Mesenchymal stem cell (in vitro differentiated cells and primary cell): ENCODE measurements around the gene CEP20.

Experiments
- DNase-seq: peaks from one replicate; pipeline ENCODE4 v3.0.0-alpha.2; 2013
- H2AFZ ChIP-seq: one replicate; pipeline ENCODE4 v1.6.1; 2013; ENCODE audit warnings: low read depth, mild to moderate bottlenecking, control low read depth, inconsistent platforms, low read length, moderate library complexity
- H2AK5ac ChIP-seq: 2 replicates; pipeline ENCODE4 v1.6.1; 2013; ENCODE audit warnings: low read length, moderate library complexity, mild to moderate bottlenecking, inconsistent platforms; ENCODE audit not compliant: severe bottlenecking
- H2BK120ac ChIP-seq: one replicate; pipeline ENCODE4 v1.6.1; 2013; ENCODE audit warnings: low read depth, mild to moderate bottlenecking, inconsistent platforms, low read length, moderate library complexity
- H2BK12ac ChIP-seq, 2 experiments: one replicate each; pipeline ENCODE4 v1.6.1; 2013; ENCODE audit warnings: inconsistent platforms in 2 of 2, low read length in 2 of 2, mild to moderate bottlenecking in 2 of 2, moderate library complexity in 2 of 2, control low read depth in 1 of 2
- H2BK15ac ChIP-seq: one replicate; pipeline ENCODE4 v1.6.1; 2013; ENCODE audit warnings: mild to moderate bottlenecking, low read depth, inconsistent platforms; ENCODE audit not compliant: poor library complexity, severe bottlenecking
- H2BK5ac ChIP-seq: 2 replicates; pipeline ENCODE4 v1.6.1; 2013; ENCODE audit warnings: low read depth, mild to moderate bottlenecking, low read length, control low read depth, inconsistent platforms; ENCODE audit not compliant: poor library complexity, severe bottlenecking
- H3K14ac ChIP-seq, 2 experiments: one replicate each; pipeline ENCODE4 v1.6.1; 2013; ENCODE audit warnings: inconsistent platforms in 2 of 2, low read length in 2 of 2, control low read depth in 1 of 2, mild to moderate bottlenecking in 1 of 2, moderate library complexity in 1 of 2
- H3K18ac ChIP-seq, 2 experiments: one replicate each; pipeline ENCODE4 v1.6.1; 2013; ENCODE audit warnings: inconsistent platforms in 2 of 2, low read length in 2 of 2, control low read depth in 1 of 2, low read depth in 1 of 2, mild to moderate bottlenecking in 1 of 2
- H3K23ac ChIP-seq, 2 experiments: one replicate each; pipeline ENCODE4 v1.6.1; 2013; ENCODE audit warnings: inconsistent platforms in 2 of 2, low read length in 2 of 2, mild to moderate bottlenecking in 2 of 2, moderate library complexity in 2 of 2, control low read depth in 1 of 2
- H3K27ac ChIP-seq: 2 replicates; pipeline ENCODE4 v1.5.1; 2013; ENCODE audit warnings: mild to moderate bottlenecking, moderate library complexity, low read length, control low read depth, inconsistent platforms; ENCODE audit not compliant: poor library complexity, severe bottlenecking
- H3K27me3 ChIP-seq, 2 experiments: 2 replicates each; pipeline versions ENCODE4 v1.6.1 to v1.7.0; 2013; ENCODE audit warnings: low read length in 2 of 2, mild to moderate bottlenecking in 2 of 2, moderate library complexity in 2 of 2, control low read depth in 1 of 2, inconsistent platforms in 1 of 2; ENCODE audit not compliant: control insufficient read depth in 1 of 2, insufficient read depth in 1 of 2
- H3K36me3 ChIP-seq, 2 experiments: 2 replicates each; pipeline versions ENCODE4 v1.6.1 to v1.7.0; 2013; ENCODE audit warnings: low read length in 2 of 2, control low read depth in 1 of 2, inconsistent platforms in 1 of 2, low read depth in 1 of 2, mild to moderate bottlenecking in 1 of 2; ENCODE audit not compliant: insufficient read depth in 2 of 2, control insufficient read depth in 1 of 2
- H3K4ac ChIP-seq, 2 experiments: one replicate each; pipeline ENCODE4 v1.6.1; 2013; ENCODE audit warnings: inconsistent platforms in 2 of 2, low read length in 2 of 2, mild to moderate bottlenecking in 2 of 2, moderate library complexity in 2 of 2, control low read depth in 1 of 2, low read depth in 1 of 2
- H3K4me1 ChIP-seq: 2 replicates; pipeline ENCODE4 v1.6.1; 2013; ENCODE audit warnings: low read depth, low read length, control low read depth; ENCODE audit not compliant: control insufficient read depth, insufficient read depth
- H3K4me2 ChIP-seq: 2 replicates; pipeline ENCODE4 v1.6.1; 2013; ENCODE audit warnings: low read length, mild to moderate bottlenecking, inconsistent platforms; ENCODE audit not compliant: poor library complexity, severe bottlenecking
- H3K4me3 ChIP-seq, 2 experiments: 2 replicates each; pipeline versions ENCODE4 v1.5.1 to v1.7.0; 2013; ENCODE audit warnings: low read length in 2 of 2, mild to moderate bottlenecking in 2 of 2, control low read depth in 1 of 2, low read depth in 1 of 2; ENCODE audit not compliant: insufficient read depth in 1 of 2
- H3K79me1 ChIP-seq: replicated peaks from 2 replicates; pipeline ENCODE4 v1.6.1; 2013; ENCODE audit warnings: mild to moderate bottlenecking, control low read depth, low read length, inconsistent platforms; ENCODE audit not compliant: poor library complexity, severe bottlenecking
- H3K9ac ChIP-seq: 2 replicates; pipeline ENCODE4 v1.7.0; 2013; ENCODE audit warnings: mild to moderate bottlenecking, low read length, moderate library complexity
- H3K9me3 ChIP-seq: 2 replicates; pipeline ENCODE4 v1.7.0; 2013; ENCODE audit warnings: mild to moderate bottlenecking, low read length; ENCODE audit not compliant: control insufficient read depth
- H4K8ac ChIP-seq: one replicate; pipeline ENCODE4 v1.6.1; 2013; ENCODE audit warnings: inconsistent platforms, mild to moderate bottlenecking, low read length, moderate library complexity
- H4K91ac ChIP-seq: one replicate; pipeline ENCODE4 v1.6.1; 2013; ENCODE audit warnings: mild to moderate bottlenecking, low read length, inconsistent platforms
- WGBS: methylation state at CpG from one replicate; pipeline ENCODE4 v1.1.7; 2013; ENCODE audit warnings: mixed read lengths; 5-methylcytosine and 5-hydroxymethylcytosine counted together

Gene CEP20

GRCh38 chr16:15829460-15829859, 58.9 kb downstream of the CEP20 start:
- H4K8ac ChIP-seq, result no peak overlapping the region
- no peak overlapping the region for H2BK12ac ChIP-seq
- no peaks in the 10 kb centered on the region for H3K4me1 ChIP-seq
- H3K4me3 ChIP-seq, result no peak overlapping the region
- no peaks in the 10 kb centered on the region for H3K9me3 ChIP-seq
- H3K4me2 ChIP-seq, result no peak overlapping the region
- WGBS, result 60% methylated on average over 9 of the region's 9 CpGs
- H2BK15ac ChIP-seq, result no peak overlapping the region
- no peak overlapping the region for H3K9ac ChIP-seq
- no peak overlapping the region for H2AFZ ChIP-seq
- no peak overlapping the region for H4K91ac ChIP-seq
- no peak overlapping the region for H3K27ac ChIP-seq
- no peak overlapping the region for H2AK5ac ChIP-seq
- peaks cover 21 to 55% of the 10 kb centered on the region in 2 experiments for H3K27me3 ChIP-seq
- no peak overlapping the region for H2BK120ac ChIP-seq
- no peak overlapping the region for H3K23ac ChIP-seq
- H2BK5ac ChIP-seq, result no peak overlapping the region
- no peak overlapping the region for H3K4ac ChIP-seq
- H3K79me1 ChIP-seq, result no peaks in the 10 kb centered on the region
- H3K14ac ChIP-seq, result no peak overlapping the region
- no peaks in the 10 kb centered on the region for H3K36me3 ChIP-seq
- no peak overlapping the region for H3K18ac ChIP-seq
- DNase-seq, result no peak

GRCh38 chr16:15827709-15828343, 60.6 kb downstream of the CEP20 start:
- no peak overlapping the region for H3K18ac ChIP-seq
- no peak overlapping the region for H2AK5ac ChIP-seq
- no peak overlapping the region for H3K4ac ChIP-seq
- H3K36me3 ChIP-seq, result no peaks in the 10 kb centered on the region
- H3K14ac ChIP-seq, result no peak overlapping the region
- no peak overlapping the region for H2BK12ac ChIP-seq
- no peaks in the 10 kb centered on the region for H3K79me1 ChIP-seq
- no peak overlapping the region for H3K4me3 ChIP-seq
- no peak overlapping the region for H2BK120ac ChIP-seq
- H3K9ac ChIP-seq, result no peak overlapping the region
- peaks cover 27 to 64% of the 10 kb centered on the region in 2 experiments for H3K27me3 ChIP-seq
- H2AFZ ChIP-seq, result no peak overlapping the region
- H3K4me2 ChIP-seq, result no peak overlapping the region
- DNase-seq, result no peak
- no peak overlapping the region for H4K8ac ChIP-seq
- H3K23ac ChIP-seq, result no peak overlapping the region
- no peak overlapping the region for H2BK5ac ChIP-seq
- no peak overlapping the region for H2BK15ac ChIP-seq
- no peaks in the 10 kb centered on the region for H3K4me1 ChIP-seq
- WGBS, result 87% methylated on average over 10 of the region's 11 CpGs
- no peak overlapping the region for H4K91ac ChIP-seq
- H3K9me3 ChIP-seq, result no peaks in the 10 kb centered on the region
- H3K27ac ChIP-seq, result no peak overlapping the region

DNA sequence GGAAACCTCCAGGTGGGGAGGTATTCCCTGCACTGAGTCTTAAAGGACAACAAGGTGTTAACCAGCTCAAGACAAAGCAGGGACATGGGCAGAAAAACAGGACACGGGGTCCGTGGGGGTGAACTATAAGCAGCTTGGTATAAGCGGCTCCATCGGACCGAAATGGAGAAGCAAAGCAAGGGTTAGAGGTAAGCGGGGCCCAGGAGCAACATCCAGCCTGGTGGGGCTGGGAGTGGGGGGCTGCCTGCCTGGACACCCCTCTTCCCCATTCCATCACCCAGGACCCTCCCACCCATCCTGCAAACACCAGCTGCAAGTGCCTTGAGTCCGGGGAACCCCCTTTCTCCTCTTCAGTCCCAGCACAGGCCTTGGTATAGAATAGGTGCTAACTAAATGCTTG, 61.1 kb downstream of the CEP20 start:
- Histone ChIP-seq H3K4ac (no peak overlapping the region), H4K91ac (no peak overlapping the region), H2BK120ac (no peak overlapping the region), H2BK5ac (no peak overlapping the region), H3K18ac (no peak overlapping the region), H2BK15ac (no peak overlapping the region), H3K4me1 (no peaks in the 10 kb centered on the region), H3K79me1 (no peaks in the 10 kb centered on the region), H3K4me3 (no peak overlapping the region), H4K8ac (no peak overlapping the region), H3K14ac (no peak overlapping the region), H3K4me2 (no peak overlapping the region), H2AFZ (no peak overlapping the region), H2AK5ac (no peak overlapping the region), H3K36me3 (no peaks in the 10 kb centered on the region), H2BK12ac (no peak overlapping the region), H3K9me3 (no peaks in the 10 kb centered on the region), H3K27ac (no peak overlapping the region), H3K23ac (no peak overlapping the region), H3K27me3 (peaks cover 28 to 63% of the 10 kb centered on the region in 2 experiments), H3K9ac (no peak overlapping the region)
- 100% methylated on average over 4 of the region's 7 CpGs for WGBS
- DNase-seq, result no peak

DNA sequence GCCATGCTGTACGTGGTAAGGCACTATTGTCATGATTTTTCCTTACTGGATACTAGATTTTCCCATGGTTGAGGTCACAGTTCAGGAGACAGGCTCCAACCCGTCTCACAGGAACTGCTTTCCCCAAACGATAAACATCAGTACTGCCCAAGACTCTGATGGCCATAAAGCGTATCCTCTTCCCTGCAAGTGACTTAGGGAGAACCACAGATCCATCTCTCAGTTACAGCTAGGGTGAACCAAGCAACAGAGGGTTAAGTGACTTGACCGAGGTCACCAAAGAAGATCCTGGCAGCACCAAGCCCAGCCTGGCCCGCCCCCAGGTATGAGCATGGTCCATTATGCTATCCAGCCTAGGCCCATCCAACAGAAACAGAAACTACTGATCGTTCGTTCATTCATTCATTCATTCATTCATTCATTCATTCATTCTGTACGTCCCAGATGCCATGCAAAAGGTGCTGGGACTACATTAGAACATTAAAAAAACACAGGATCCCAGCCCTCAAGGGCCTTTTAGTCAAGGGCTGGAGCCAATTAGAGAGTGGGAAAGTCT, 62.6 kb downstream of the CEP20 start:
- H4K8ac ChIP-seq, result no peak overlapping the region
- peaks cover 24 to 57% of the 10 kb centered on the region in 2 experiments for H3K27me3 ChIP-seq
- H4K91ac ChIP-seq, result no peak overlapping the region
- H3K79me1 ChIP-seq, result no peaks in the 10 kb centered on the region
- H2AFZ ChIP-seq, result no peak overlapping the region
- H3K36me3 ChIP-seq, result no peaks in the 10 kb centered on the region
- no peak overlapping the region for H3K23ac ChIP-seq
- no peak overlapping the region for H3K4me3 ChIP-seq
- H2BK5ac ChIP-seq, result no peak overlapping the region
- H2AK5ac ChIP-seq, result no peak overlapping the region
- H3K9me3 ChIP-seq, result no peaks in the 10 kb centered on the region
- H3K27ac ChIP-seq, result no peak overlapping the region
- no peak overlapping the region for H2BK12ac ChIP-seq
- no peak overlapping the region for H3K4me2 ChIP-seq
- peak overlapping the region in 1 of 2 experiments; percentile 77 for H3K14ac ChIP-seq
- H3K18ac ChIP-seq, result no peak overlapping the region
- 67% methylated on average over 9 of the region's 9 CpGs for WGBS
- H2BK120ac ChIP-seq, result no peak overlapping the region
- DNase-seq, result no peak
- H2BK15ac ChIP-seq, result no peak overlapping the region
- H3K9ac ChIP-seq, result no peak overlapping the region
- H3K4ac ChIP-seq, result no peak overlapping the region
- no peaks in the 10 kb centered on the region for H3K4me1 ChIP-seq
